ENCODE measurements around the gene ATG10.

GRCh38 chr5:82285206-82285605 lies 313.4 kb downstream of the ATG10 start:
- no peak for TF ChIP-seq CTCF (IDR thresholded peaks at IDR 0.05)
- no peak for TF ChIP-seq POLR2A (IDR thresholded peaks at IDR 0.05)

Data from thyroid gland (tissue), 4 donors.